GM18520 (cell line): ENCODE measurements around the gene SPAAR.
"Not testable (repeated sequence)": the region's sequence is repeated elsewhere in the genome, so short reads cannot be mapped to it uniquely, and the experiment has no call there.

Source experiments
- ATAC-seq: cut with Tn5 transposase; IDR thresholded peaks from one replicate; pipeline ENCODE4 v1.9.1; 2021; ENCODE audit not compliant: unreplicated experiment

Gene SPAAR

GRCh38 chr9:35903049-35903448, 6.2 kb upstream of the SPAAR start:
- no peak for ATAC-seq

GRCh38 chr9:35904338-35904737, 5.0 kb upstream of the SPAAR start:
- ATAC-seq, result no peak

- ATAC-seq, result no peak
These were observed 4.1 kb upstream of the SPAAR start for GRCh38 chr9:35905051-35905781.

- no peak for ATAC-seq
These were observed 3.2 kb upstream of the SPAAR start, which contains the start of gene HRCT1 for GRCh38 chr9:35905912-35906679. TSS of gene HRCT1 (plus strand) at chr9:35906202. CDS start at chr9:35906288, 86 bp downstream.

- no peak for ATAC-seq
These were observed 2.2 kb upstream of the SPAAR start for GRCh38 chr9:35906923-35907699.

- ATAC-seq, result no peak
These were observed 1.4 kb upstream of the SPAAR start for GRCh38 chr9:35907711-35908503.

- ATAC-seq, result no peak
These were observed 675 bp upstream of the SPAAR start for GRCh38 chr9:35908504-35909125.

GRCh38 chr9:35909687-35910612, 660 bp downstream of the SPAAR start:
- ATAC-seq, result no peak

- no peak for ATAC-seq
These were observed 1.5 kb downstream of the SPAAR start for GRCh38 chr9:35910613-35911359.

- ATAC-seq, result no peak
These were observed 2.4 kb downstream of the SPAAR start for GRCh38 chr9:35911690-35912089.

- ATAC-seq, result no peak
These were observed 3.6 kb downstream of the SPAAR start for GRCh38 chr9:35912791-35913400.

GRCh38 chr9:35913429-35913828, 4.1 kb downstream of the SPAAR start:
- ATAC-seq, result not testable (repeated sequence)

- no peak for ATAC-seq
These were observed 5.1 kb downstream of the SPAAR start for GRCh38 chr9:35914301-35914807.

GRCh38 chr9:35915681-35916294, 6.5 kb downstream of the SPAAR start:
- ATAC-seq, result no peak

- no peak for ATAC-seq
These were observed 8.0 kb downstream of the SPAAR start for GRCh38 chr9:35917261-35917660.

GRCh38 chr9:35918780-35919179, 9.5 kb downstream of the SPAAR start:
- no peak for ATAC-seq

GRCh38 chr9:35919212-35920008, 10.1 kb downstream of the SPAAR start:
- no peak for ATAC-seq
